ENCODE results near the gene PGAM5.

Gene PGAM5

GRCh38 chr12:132710405-132711079 lies at the start of gene PGAM5:
Gene PGAM5, plus strand, starts transcription at chr12:132710842. Its CDS starts 35 bp downstream, at chr12:132710877.
- peak; percentile 94 for DNase-seq (ENCODE audit: low spot score)

DNA sequence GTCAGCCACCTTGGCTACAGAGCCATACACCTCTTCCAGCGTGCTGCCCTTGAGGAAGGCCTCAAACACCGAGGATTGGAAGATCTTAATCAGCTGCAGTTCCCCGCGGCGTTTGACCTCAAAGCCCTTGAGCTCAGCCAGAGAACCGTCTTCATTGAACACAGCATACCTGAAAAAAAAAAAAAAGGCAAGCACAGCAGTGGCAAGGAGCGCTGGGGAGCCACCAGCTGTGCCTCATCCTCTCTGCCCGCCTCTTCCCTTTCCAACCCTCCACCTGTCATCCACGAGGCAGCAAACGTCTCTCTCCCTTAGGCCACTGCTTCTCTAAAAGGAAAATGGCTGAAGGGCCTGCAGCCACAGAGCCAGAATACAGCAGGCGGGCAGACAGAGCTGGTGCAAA lies 49.6 kb upstream of the PGAM5 start:
- DNase-seq (ENCODE audit: low spot score), result no peak

DNA sequence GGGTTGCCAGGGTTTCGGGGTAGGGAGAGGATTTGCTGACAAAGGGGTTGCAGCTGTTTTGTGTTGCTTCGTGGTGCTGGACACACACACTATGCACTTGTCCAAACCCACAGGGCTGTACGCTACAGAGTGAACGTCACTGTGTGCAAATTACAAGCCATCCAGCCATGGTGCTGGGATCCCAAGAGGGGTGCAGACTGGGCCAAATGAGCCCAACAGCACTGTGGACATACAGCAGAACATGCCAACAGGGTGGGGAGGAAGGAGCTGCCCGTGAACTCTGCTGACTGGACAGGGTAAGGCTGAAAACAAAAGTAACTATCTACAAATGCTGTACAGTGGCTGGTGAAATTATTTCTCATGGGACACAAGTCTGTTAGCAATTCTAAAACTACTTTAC lies 48.7 kb upstream of the PGAM5 start:
- no peak for DNase-seq (ENCODE audit: low spot score)

GRCh38 chr12:132662901-132663755 lies 47.5 kb upstream of the PGAM5 start:
- DNase-seq (ENCODE audit: low spot score), result no peak

GRCh38 chr12:132664206-132665148 lies 46.2 kb upstream of the PGAM5 start:
- no peak for DNase-seq (ENCODE audit: low spot score)

GRCh38 chr12:132665149-132665491 lies 45.5 kb upstream of the PGAM5 start:
- DNase-seq (ENCODE audit: low spot score), result no peak

DNA sequence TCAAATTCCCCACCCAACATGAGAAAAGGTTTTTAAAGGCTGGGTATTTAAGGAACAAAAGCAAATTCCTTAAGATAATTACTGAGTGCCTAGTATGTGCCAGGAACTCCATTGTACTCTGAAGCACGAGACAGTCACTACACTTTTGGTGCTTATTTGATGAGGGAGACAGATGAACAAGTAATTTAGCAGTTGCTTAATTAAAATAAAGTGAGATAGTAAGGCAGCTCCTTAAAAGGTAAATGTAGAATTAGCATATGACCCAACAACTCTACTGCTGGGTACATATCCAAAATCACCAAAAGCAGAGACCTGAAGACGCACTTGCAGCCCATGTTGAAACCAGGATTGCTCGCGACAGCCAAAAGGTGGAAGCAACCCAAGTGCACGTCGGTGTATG lies 44.8 kb upstream of the PGAM5 start:
- no peak for DNase-seq (ENCODE audit: low spot score)

DNA sequence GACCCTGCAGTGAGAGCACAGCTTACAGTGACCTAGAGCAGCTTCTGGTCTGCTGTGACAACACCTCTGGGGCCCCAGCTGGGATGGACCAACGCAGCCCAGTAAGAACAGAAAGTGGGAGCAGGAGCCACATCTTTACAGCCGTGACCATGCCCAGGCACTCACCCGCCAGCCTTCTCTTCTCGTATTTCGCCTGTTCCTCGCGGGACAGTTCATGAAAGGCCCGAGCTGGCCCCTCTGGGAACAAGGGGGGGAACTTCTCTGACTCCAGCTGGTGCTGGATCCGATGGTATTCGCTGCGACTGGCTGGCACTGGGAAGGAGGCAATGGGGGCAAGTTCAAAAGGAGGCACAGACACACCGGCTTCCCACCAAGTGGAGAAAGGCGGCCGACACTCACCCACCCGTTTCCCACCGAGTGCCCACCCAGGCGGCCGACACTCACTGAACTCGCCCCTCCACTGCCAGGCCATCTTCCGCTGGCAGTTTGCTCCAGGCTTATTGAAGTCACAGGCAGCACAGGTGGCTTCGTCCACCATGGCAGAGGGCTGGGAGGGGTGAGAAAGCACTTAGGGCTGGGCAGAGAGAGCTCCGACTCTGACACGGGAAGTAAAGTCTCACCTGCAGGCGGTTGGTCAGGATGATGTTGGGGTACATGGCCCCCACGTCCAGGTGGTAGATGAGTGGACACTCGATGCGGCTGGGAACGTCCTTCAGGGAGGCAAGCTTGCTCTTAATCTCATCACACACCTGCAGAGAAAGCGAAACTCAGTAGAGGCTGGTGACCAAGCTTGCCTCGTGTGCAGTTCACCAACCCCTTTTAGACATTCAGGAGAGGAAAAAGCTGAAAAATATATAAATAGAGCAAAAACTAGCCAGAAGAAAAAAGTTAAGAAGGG lies 42.2 kb upstream of the PGAM5 start:
- DNase-seq (ENCODE audit: low spot score), result no peak

GRCh38 chr12:132669166-132669879 lies 41.3 kb upstream of the PGAM5 start:
- no peak for DNase-seq (ENCODE audit: low spot score)

DNA sequence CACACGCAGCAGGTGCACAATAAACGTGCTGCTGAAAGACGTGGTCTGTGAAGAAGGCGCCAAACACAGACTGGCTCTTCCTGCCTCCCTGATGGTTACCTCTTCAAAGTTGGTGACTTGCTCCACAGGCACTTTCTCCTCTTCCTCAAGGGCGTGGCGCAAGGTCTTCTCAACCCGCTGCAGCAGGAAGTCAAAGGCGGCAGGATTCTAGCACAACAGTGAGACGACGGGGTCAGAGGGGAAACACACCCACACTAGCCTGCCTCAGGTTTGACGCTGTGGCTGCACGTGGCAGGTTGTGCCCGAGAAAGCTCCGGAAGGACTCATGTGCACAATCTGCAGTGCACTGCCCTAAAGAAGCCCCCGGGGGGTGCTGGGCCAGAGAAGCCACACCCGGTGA lies 38.5 kb upstream of the PGAM5 start:
- no peak for DNase-seq (ENCODE audit: low spot score)

GRCh38 chr12:132672678-132673077 lies 38.0 kb upstream of the PGAM5 start:
- DNase-seq (ENCODE audit: low spot score), result no peak

DNA sequence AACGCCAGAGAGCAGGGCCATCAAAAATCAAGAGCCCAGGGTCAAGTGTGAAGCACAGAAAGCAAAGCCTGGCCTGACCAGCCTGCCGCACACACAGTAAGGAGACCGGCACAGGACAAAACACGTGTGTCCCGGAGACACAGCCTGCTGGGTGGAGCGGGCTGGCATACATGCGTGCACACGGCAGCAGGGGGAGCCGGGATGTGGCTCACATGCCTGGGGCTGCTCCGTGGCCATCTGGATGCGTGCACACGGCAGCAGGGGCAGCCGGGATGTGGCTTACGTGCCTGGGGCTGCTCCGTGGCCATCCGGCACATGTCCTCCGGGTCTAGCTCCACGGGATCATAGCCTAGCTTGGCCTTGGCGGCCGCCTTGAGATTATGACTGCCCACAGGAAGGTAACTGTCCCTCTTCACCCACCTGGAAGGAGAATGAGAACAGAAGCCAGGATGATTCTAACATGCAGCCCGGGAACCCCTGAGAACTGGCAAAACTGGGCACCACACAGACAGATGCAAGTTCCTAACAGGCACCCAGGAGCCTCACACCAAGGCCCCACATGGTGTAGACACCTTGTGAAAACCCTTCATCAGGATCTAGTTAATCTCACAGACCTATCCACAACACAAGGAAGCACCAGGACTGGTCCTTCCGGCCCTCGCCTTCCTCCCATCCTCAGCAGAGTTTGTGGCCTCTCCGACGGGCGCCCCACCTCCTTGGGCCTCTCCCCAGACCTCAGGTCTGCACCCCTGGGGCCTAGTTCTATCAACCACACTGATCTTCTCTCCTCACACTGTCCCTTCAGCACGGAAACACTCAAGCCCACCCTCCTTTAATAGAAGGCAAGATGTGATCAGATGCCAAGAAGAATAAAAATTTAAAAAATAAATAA lies 37.1 kb upstream of the PGAM5 start:
- no peak for DNase-seq (ENCODE audit: low spot score)

DNA sequence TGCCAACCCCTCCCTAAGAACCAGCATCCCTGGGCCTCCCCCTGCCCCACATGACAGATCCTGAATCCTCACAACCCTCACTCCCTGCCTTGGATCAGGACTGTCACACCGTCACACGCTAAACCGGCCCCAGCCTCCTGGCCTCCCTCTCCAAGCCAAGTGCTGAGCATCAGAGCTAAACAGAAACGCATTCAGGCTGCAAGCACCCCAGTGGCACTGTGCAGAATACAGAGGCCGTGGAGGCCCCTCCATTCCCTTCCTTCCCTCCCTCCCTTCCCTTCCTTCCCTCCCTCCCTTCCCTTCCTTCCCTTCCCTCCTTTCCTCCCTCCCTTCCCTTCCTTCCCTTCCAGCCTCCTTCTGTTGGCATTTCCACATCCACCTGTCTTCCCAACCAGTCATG lies 36.1 kb upstream of the PGAM5 start:
- no peak for DNase-seq (ENCODE audit: low spot score)

GRCh38 chr12:132675757-132676432 lies 34.7 kb upstream of the PGAM5 start:
- no peak for DNase-seq (ENCODE audit: low spot score)

- DNase-seq (ENCODE audit: low spot score), result no peak
Measured at GRCh38 chr12:132677492-132677891, 33.1 kb upstream of the PGAM5 start.

DNA sequence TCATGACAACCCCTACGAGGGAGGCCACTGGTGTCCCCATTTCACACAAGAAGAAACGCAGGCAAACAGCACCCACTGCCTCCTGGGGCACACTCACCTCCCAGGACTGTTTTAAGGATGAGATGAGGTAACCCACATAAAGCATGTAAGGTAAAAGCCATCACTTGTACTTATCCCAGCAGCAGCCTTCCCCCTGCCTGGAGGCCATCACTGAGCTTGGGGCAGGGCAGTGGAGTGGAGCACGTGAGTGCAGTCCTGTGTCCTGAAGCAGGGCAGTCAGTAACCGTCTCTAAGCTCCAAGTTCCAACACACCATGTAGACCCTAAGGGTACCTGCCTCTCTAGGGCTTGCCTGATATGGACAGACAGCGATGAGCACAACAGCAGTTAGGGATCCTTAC lies 25.2 kb upstream of the PGAM5 start:
- DNase-seq (ENCODE audit: low spot score), result no peak

DNA sequence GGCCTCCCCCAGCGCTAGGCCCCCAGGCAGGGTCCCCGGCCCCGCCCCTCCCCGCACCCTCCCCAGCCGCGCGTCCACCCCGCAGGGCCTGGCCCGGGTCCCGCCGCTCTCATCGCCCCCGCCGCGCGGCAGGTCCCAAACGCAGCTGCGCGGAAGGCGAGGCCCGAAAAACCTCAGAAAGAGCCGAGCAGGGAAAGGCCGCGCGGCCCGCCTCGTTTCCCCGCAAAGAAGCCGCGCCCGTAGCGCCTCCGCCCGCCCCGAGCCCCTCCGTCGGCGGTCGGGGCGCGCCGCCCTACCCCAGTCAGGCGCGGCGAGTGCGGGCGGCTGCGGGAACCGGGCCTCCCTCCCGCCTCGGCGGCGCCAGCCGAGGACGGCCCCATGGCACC lies 23.8 kb upstream of the PGAM5 start:
- no peak for DNase-seq (ENCODE audit: low spot score)

DNA sequence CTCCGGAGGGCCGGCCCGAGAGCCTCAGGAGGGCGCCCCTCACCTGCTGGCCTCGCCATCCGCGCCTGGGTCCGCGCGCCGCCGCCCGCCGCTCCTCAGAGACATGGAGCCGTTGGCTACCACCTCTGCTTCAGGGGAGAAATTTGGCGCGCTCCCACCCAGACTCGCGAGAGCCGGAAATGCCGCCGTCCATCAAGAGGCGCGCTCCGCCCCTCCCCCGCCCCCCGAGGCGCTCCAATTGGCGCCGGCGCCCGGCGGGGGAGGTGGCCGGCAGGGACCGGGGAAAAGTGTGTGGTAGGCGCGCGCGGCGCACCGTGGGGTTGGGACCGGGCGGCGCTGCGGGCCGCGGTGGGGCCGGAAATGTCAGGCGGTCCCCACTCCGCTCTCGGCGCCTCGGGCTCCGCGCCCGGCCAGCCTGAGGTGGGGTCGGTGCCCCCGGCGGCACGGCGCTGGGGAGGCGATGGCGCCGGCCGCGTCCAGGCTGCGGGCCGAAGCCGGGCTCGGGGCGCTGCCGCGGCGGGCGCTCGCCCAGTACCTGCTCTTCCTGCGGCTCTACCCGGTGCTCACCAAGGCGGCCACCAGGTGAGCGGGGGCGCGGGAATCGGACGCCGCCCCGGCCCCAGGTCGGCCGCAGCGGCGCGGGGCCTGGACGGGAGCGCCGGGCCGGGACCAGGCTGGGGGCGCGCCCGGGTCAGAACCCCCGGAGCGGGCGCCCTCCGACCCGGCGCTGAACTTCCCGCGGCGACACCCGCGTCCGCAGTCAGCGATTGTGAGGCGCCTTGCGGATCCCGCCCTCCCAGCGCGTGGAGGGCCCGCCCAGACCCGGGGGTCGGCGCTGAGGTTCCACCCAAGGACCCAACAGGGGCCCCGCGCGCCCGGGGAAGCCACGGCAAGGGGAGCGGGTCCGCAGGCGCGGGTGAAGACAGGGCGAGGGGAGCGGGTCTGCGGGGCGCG lies 23.2 kb upstream of the PGAM5 start, which contains the start of the genes POLE and PXMP2:
TSS of gene POLE (minus strand) at position 132 of the 954 bp plus-strand sequence. CDS start at position 105, 27 bp downstream.
TSS of gene PXMP2 (plus strand) at position 377 of the 954 bp plus-strand sequence. CDS start at position 461, 84 bp downstream.
- peak; percentile 92 for DNase-seq (ENCODE audit: low spot score)

Data from CD4-positive, alpha-beta T cell treated with Interleukin-6 at 100 ng/mL for 8 hours (primary cell).